GM12878 (cell line): ENCODE data around the gene ZBTB4. TPM values are rescaled to one million over a fixed set of nuclear protein-coding genes. Genes with fewer than 3 reads are reported as not detected.

Experiments
- ZNF274 ChIP-seq: IDR thresholded peaks from one replicate; pipeline ENCODE4 v1.8.0; 2011; ENCODE audit not compliant: insufficient read length, insufficient read depth
- polyA plus RNA-seq, 11 experiments: library from polyadenylated mRNA; depleted of rRNA in 4 of 11; unstranded in 6 of 11; stranded (reverse) in 5 of 11; fragments of >200 nt; fragmentation: Nextera tagmentation in 4 of 11; fragmentation: Illumina TruSeq in 1 of 11; extraction: Ambion mirVana in 4 of 11; extraction: Trizol in 1 of 11; gene quantifications; 1 replicate in 1 of 11; 2 replicates in 10 of 11; pipeline versions ENCODE4 v1.2.1 to v1.2.3, GENCODE V29; 2011 to 2016; ENCODE audit warnings: inconsistent platforms in 2 of 11, missing spikeins in 2 of 11, low read depth in 1 of 11
- total RNA-seq, 4 experiments: library from RNA; depleted of rRNA in 3 of 4; stranded (reverse); fragments of >200 nt in 3 of 4; fragmentation: Illumina TruSeq in 1 of 4; extraction: Trizol in 1 of 4; gene quantifications; 2 replicates each; pipeline versions ENCODE4 v1.2.1 to v1.2.3, GENCODE V29; 2013 to 2021
- TF ChIP-seq, protein P1 (sequence below): fragments of 450-650 bp; IDR thresholded peaks from 2 replicates; pipeline ENCODE4 v1.6.1; 2016; ENCODE audit warnings: mild to moderate bottlenecking, moderate library complexity, borderline replicate concordance
- TF ChIP-seq, protein P2 (sequence below): fragments of 450-650 bp; IDR thresholded peaks from 2 replicates; pipeline ENCODE4 v1.6.1; 2017; ENCODE audit warnings: mild to moderate bottlenecking, moderate library complexity

ZBTB4 gene
- total and polyA plus RNA-seq, 10 of the 15 experiments (the other 5 are each of a cell fraction or from before 2014, with no cell fraction given), result 2.0 to 14.9 (median 6.9) TPM

DNA sequence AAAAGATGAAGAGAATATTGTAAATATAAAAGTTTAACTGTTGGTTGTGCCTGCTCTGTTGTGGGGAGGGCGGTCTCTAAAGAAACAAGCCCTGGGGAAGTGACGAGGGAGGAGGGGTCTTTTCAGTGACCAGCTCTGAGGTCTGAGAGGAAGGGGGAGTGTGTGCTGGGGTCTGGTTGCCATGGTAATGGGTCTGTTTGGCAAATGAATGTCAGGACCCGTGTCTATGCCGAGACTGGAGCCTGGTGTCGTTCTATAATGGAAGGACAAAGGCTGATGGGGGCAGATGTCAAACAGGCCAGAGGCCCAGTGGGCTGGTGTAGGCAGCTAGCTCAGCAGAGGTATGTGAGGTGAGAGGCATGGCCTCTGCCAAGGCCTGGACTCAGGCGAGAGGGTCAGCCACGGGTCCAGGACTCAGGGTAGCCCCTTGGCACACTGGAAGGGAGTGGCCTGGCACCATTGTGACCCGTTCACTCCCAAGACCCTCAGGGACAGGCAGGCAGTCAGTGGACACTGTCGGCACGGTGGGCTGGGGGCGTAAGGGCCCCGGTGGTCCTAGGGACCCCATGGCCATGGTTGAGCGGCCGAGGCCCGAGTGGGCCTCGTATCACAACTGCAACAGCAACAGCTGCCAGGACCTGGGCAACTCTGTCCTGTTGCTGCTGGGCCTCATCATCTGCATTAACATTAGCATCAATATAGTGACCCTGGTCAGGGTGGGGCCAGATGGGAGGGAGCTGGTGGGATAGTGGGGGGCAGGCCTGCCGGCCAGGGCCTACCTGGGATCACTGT is 59.4 kb downstream of the ZBTB4 start, which contains the start of gene SPEM1 (continued):
- TF ChIP-seq, protein P1, sequence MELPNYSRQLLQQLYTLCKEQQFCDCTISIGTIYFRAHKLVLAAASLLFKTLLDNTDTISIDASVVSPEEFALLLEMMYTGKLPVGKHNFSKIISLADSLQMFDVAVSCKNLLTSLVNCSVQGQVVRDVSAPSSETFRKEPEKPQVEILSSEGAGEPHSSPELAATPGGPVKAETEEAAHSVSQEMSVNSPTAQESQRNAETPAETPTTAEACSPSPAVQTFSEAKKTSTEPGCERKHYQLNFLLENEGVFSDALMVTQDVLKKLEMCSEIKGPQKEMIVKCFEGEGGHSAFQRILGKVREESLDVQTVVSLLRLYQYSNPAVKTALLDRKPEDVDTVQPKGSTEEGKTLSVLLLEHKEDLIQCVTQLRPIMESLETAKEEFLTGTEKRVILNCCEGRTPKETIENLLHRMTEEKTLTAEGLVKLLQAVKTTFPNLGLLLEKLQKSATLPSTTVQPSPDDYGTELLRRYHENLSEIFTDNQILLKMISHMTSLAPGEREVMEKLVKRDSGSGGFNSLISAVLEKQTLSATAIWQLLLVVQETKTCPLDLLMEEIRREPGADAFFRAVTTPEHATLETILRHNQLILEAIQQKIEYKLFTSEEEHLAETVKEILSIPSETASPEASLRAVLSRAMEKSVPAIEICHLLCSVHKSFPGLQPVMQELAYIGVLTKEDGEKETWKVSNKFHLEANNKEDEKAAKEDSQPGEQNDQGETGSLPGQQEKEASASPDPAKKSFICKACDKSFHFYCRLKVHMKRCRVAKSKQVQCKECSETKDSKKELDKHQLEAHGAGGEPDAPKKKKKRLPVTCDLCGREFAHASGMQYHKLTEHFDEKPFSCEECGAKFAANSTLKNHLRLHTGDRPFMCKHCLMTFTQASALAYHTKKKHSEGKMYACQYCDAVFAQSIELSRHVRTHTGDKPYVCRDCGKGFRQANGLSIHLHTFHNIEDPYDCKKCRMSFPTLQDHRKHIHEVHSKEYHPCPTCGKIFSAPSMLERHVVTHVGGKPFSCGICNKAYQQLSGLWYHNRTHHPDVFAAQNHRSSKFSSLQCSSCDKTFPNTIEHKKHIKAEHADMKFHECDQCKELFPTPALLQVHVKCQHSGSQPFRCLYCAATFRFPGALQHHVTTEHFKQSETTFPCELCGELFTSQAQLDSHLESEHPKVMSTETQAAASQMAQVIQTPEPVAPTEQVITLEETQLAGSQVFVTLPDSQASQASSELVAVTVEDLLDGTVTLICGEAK, result no peak
- TF ChIP-seq ZNF274, result no peak
- TF ChIP-seq, protein P2, sequence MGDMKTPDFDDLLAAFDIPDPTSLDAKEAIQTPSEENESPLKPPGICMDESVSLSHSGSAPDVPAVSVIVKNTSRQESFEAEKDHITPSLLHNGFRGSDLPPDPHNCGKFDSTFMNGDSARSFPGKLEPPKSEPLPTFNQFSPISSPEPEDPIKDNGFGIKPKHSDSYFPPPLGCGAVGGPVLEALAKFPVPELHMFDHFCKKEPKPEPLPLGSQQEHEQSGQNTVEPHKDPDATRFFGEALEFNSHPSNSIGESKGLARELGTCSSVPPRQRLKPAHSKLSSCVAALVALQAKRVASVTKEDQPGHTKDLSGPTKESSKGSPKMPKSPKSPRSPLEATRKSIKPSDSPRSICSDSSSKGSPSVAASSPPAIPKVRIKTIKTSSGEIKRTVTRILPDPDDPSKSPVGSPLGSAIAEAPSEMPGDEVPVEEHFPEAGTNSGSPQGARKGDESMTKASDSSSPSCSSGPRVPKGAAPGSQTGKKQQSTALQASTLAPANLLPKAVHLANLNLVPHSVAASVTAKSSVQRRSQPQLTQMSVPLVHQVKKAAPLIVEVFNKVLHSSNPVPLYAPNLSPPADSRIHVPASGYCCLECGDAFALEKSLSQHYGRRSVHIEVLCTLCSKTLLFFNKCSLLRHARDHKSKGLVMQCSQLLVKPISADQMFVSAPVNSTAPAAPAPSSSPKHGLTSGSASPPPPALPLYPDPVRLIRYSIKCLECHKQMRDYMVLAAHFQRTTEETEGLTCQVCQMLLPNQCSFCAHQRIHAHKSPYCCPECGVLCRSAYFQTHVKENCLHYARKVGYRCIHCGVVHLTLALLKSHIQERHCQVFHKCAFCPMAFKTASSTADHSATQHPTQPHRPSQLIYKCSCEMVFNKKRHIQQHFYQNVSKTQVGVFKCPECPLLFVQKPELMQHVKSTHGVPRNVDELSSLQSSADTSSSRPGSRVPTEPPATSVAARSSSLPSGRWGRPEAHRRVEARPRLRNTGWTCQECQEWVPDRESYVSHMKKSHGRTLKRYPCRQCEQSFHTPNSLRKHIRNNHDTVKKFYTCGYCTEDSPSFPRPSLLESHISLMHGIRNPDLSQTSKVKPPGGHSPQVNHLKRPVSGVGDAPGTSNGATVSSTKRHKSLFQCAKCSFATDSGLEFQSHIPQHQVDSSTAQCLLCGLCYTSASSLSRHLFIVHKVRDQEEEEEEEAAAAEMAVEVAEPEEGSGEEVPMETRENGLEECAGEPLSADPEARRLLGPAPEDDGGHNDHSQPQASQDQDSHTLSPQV, result no peak
